Astrocyte (in vitro differentiated cells and primary cell): ENCODE results near the gene PCDHAC2. TPM values are rescaled to one million over a fixed set of nuclear protein-coding genes. Genes with fewer than 3 reads are reported as not detected.

ENCODE experiments used
- DNase-seq: peaks from one replicate; pipeline ENCODE4 v3.0.0-alpha.2; 2010; ENCODE audit warnings: low read depth
- FAIRE-seq: peaks from 2 replicates; lab custom pipeline; 2011; peaks lifted over from hg19 to GRCh38; lab: Jason Lieb, UNC
- H2AFZ ChIP-seq: 2 replicates; pipeline ENCODE4 v1.6.0; 2012; ENCODE audit warnings: low read depth, low read length, inconsistent platforms
- H3K27ac ChIP-seq: 2 replicates; pipeline ENCODE4 v1.5.1; 2011; ENCODE audit warnings: low read depth, low read length, inconsistent platforms
- H3K27me3 ChIP-seq: 2 replicates; pipeline ENCODE4 v1.6.0; 2011; ENCODE audit warnings: low read length, inconsistent platforms; ENCODE audit not compliant: insufficient read depth
- H3K36me3 ChIP-seq: 2 replicates; pipeline ENCODE4 v1.5.1; 2011; ENCODE audit warnings: low read length, inconsistent platforms; ENCODE audit not compliant: insufficient read depth
- H3K4me1 ChIP-seq: 2 replicates; pipeline ENCODE4 v1.5.1; 2011; ENCODE audit warnings: low read length, inconsistent platforms; ENCODE audit not compliant: insufficient read depth
- H3K4me2 ChIP-seq: 2 replicates; pipeline ENCODE4 v1.6.0; 2012; ENCODE audit warnings: low read length, inconsistent platforms
- H3K4me3 ChIP-seq: 2 replicates; pipeline ENCODE4 v1.5.1; 2011; ENCODE audit warnings: low read depth, mild to moderate bottlenecking, low read length, inconsistent platforms; ENCODE audit not compliant: insufficient read depth
- H3K79me2 ChIP-seq: 2 replicates; pipeline ENCODE4 v1.6.0; 2012; ENCODE audit warnings: mild to moderate bottlenecking, low read length, inconsistent platforms; ENCODE audit not compliant: insufficient read depth
- H3K9ac ChIP-seq: 2 replicates; pipeline ENCODE4 v1.6.0; 2012; ENCODE audit warnings: mild to moderate bottlenecking, low read length, inconsistent platforms
- H3K9me3 ChIP-seq: 2 replicates; pipeline ENCODE4 v1.5.1; 2012; ENCODE audit warnings: low read depth, mild to moderate bottlenecking, low read length, inconsistent platforms; ENCODE audit not compliant: insufficient read depth
- H4K20me1 ChIP-seq: 2 replicates; pipeline ENCODE4 v1.6.0; 2012; ENCODE audit warnings: low read length, inconsistent platforms; ENCODE audit not compliant: insufficient read depth
- H3K27ac Mint-ChIP-seq: one replicate; pipeline ENCODE4 v1.8.0; 2021; ENCODE audit warnings: mild to moderate bottlenecking, mixed read lengths; ENCODE audit not compliant: unreplicated experiment
- H3K27me3 Mint-ChIP-seq: one replicate; pipeline ENCODE4 v1.8.0; 2021; ENCODE audit warnings: low read depth, mixed read lengths; ENCODE audit not compliant: unreplicated experiment
- H3K36me3 Mint-ChIP-seq: one replicate; pipeline ENCODE4 v1.8.0; 2021; ENCODE audit warnings: low read depth, mixed read lengths; ENCODE audit not compliant: unreplicated experiment
- H3K4me1 Mint-ChIP-seq: one replicate; pipeline ENCODE4 v1.8.0; 2021; ENCODE audit warnings: low read depth, mixed read lengths; ENCODE audit not compliant: unreplicated experiment
- H3K4me3 Mint-ChIP-seq: one replicate; pipeline ENCODE4 v1.8.0; 2021; ENCODE audit warnings: mild to moderate bottlenecking, moderate library complexity, mixed read lengths; ENCODE audit not compliant: unreplicated experiment
- H3K9me3 Mint-ChIP-seq: one replicate; pipeline ENCODE4 v1.8.0; 2021; ENCODE audit warnings: mild to moderate bottlenecking, mixed read lengths; ENCODE audit not compliant: unreplicated experiment
- CTCF ChIP-seq: IDR thresholded peaks from 2 replicates; pipeline ENCODE4 v1.5.1; 2011; ENCODE audit warnings: low read depth, mild to moderate bottlenecking, inconsistent platforms, low read length, moderate library complexity; ENCODE audit not compliant: insufficient read depth
- EZH2 ChIP-seq: IDR thresholded peaks from 2 replicates; pipeline ENCODE4 v1.6.1; 2012; ENCODE audit warnings: mild to moderate bottlenecking, low read length, inconsistent platforms; ENCODE audit not compliant: insufficient read depth
- total RNA-seq: library from RNA; stranded (reverse); gene quantifications from 2 replicates; pipeline ENCODE4 v1.2.1, GENCODE V29; 2021

PCDHAC2 gene
- total RNA-seq, 1 donor from 2014 or later: 7.7 TPM

DNA sequence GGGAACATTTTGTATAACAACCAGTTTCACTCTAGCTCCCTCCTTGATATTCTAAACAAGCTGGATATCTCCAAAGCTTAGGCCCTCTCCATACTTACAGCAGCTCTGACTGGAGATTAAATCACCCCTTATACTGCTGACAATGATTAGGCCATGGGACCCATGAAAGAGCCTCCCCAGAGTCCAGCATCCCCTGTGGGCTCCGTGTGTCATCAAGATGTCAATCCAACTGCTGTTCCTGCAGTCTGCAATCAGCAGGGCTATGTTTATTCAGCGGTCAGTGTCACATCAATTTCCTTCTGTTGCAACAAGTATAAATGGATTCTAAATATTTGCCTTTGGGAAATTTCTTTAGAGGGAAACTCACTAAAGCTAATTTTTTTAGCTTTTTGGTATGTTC lies 26.6 kb downstream of the PCDHAC2 start:
- H4K20me1 ChIP-seq: no peaks in the 10 kb centered on the region
- H3K36me3 ChIP-seq: no peaks in the 10 kb centered on the region
- no peaks in the 10 kb centered on the region for H3K9me3 Mint-ChIP-seq
- no peaks in the 10 kb centered on the region for H3K27me3 ChIP-seq
- peaks cover 7% of the 10 kb centered on the region for H3K36me3 Mint-ChIP-seq
- H3K4me3 Mint-ChIP-seq: no peak overlapping the region
- no peak overlapping the region for H3K9ac ChIP-seq
- H2AFZ ChIP-seq: no peak overlapping the region
- no peak for FAIRE-seq
- no peaks in the 10 kb centered on the region for H3K79me2 ChIP-seq
- no peak overlapping the region for H3K27ac Mint-ChIP-seq
- H3K4me1 ChIP-seq: no peaks in the 10 kb centered on the region
- H3K27ac ChIP-seq: no peak overlapping the region
- TF ChIP-seq EZH2: no peak
- no peak overlapping the region for H3K4me2 ChIP-seq
- no peak overlapping the region for H3K4me3 ChIP-seq
- no peaks in the 10 kb centered on the region for H3K27me3 Mint-ChIP-seq
- DNase-seq: no peak
- no peaks in the 10 kb centered on the region for H3K9me3 ChIP-seq
- H3K4me1 Mint-ChIP-seq: peaks cover 22% of the 10 kb centered on the region

DNA sequence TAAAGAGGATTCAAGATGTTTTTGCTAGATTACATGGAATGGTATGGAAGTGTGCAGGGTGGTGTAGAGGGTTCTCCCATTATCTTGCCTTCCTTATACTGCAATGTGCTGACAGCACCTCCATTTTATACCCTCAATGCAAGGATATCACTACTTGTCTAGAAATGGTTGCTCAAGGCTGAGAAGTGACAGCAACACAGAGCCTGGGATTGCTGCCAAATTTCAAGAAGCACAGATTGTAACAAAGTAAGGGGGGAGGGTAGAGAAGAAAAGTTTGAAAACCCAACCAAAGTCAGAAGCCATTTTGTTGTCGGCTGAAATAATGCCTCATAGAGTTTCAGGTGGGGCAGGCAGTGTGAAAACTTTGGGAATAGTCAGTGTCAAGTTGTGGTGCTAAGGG lies 29.8 kb downstream of the PCDHAC2 start:
- Histone ChIP-seq H3K9ac (no peak overlapping the region), H3K36me3 (no peaks in the 10 kb centered on the region), H3K27ac (no peak overlapping the region), H4K20me1 (no peaks in the 10 kb centered on the region), H2AFZ (no peak overlapping the region), H3K79me2 (no peaks in the 10 kb centered on the region), H3K4me1 (no peaks in the 10 kb centered on the region), H3K4me2 (no peak overlapping the region), H3K9me3 (no peaks in the 10 kb centered on the region), H3K27me3 (no peaks in the 10 kb centered on the region), H3K4me3 (no peak overlapping the region)
- H3K4me1 Mint-ChIP-seq: peaks cover 2% of the 10 kb centered on the region
- peak overlapping the region; percentile 29 for H3K27ac Mint-ChIP-seq
- TF ChIP-seq CTCF (no peak), EZH2 (no peak)
- H3K27me3 Mint-ChIP-seq: no peaks in the 10 kb centered on the region
- no peaks in the 10 kb centered on the region for H3K9me3 Mint-ChIP-seq
- H3K36me3 Mint-ChIP-seq: peaks cover 7% of the 10 kb centered on the region
- no peak for DNase-seq
- H3K4me3 Mint-ChIP-seq: no peak overlapping the region
- no peak for FAIRE-seq

- Histone ChIP-seq H3K4me2 (no peak overlapping the region), H4K20me1 (no peaks in the 10 kb centered on the region), H3K4me3 (no peak overlapping the region), H3K27me3 (no peaks in the 10 kb centered on the region), H3K9ac (no peak overlapping the region), H3K27ac (no peak overlapping the region), H3K4me1 (no peaks in the 10 kb centered on the region), H3K9me3 (no peaks in the 10 kb centered on the region), H3K36me3 (no peaks in the 10 kb centered on the region), H3K79me2 (no peaks in the 10 kb centered on the region), H2AFZ (no peak overlapping the region)
- DNase-seq: no peak
- FAIRE-seq: no peak
- Mint-ChIP-seq H3K27ac (no peak overlapping the region), H3K36me3 (no peaks in the 10 kb centered on the region), H3K4me3 (no peak overlapping the region), H3K27me3 (no peaks in the 10 kb centered on the region), H3K9me3 (no peaks in the 10 kb centered on the region), H3K4me1 (peaks cover 11% of the 10 kb centered on the region)
- TF ChIP-seq EZH2 (no peak), CTCF (no peak)
These were observed 32.7 kb downstream of the PCDHAC2 start for GRCh38 chr5:140998921-140999410.
